HCT116 (cell line): ENCODE results near the gene SGCA. TPM values are rescaled to one million over a fixed set of nuclear protein-coding genes. Genes with fewer than 3 reads are reported as not detected.

Experiments used
- ATAC-seq: fragments of 200-7000 bp; cut with Tn5 transposase; 2 replicates; pipeline ENCODE4 v1.9.1; 2020; ENCODE audit warnings: mild to moderate bottlenecking, moderate library complexity
- BruUV-seq: library from RNA; stranded (reverse); fragments of 400-500 nt; replicated peaks from 2 replicates; lab custom pipeline; 2021; lab: Mats Ljungman, UMichigan
- CTCF ChIA-PET: fragments of 300-600 bp; sonication (Branson Sonifier 250); formaldehyde crosslinking; loops from one replicate; lab custom pipeline; 2021; ENCODE audit warnings: antibody characterized with exemption; lab: Charles Lee
- POLR2A ChIA-PET: fragments of 300-600, 350-600 bp; sonication (Branson Sonifier 250); formaldehyde crosslinking; loops from one replicate; lab custom pipeline; 2021; ENCODE audit warnings: antibody characterized with exemption; lab: Charles Lee
- RAD21 ChIA-PET, 2 experiments: fragments of 300-600 bp; sonication (Branson Sonifier 250); formaldehyde crosslinking; loops; one replicate each; lab custom pipeline; 2023; ENCODE audit warnings: low total read pairs in 2 of 2; ENCODE audit not compliant: uncharacterized antibody in 2 of 2, unreplicated experiment in 2 of 2, low non-redundant PET in 1 of 2; lab: Charles Lee
- DNase-seq: peaks from one replicate; pipeline ENCODE4 v3.0.0-alpha.2; 2010; ENCODE audit warnings: low read depth, low spot score
- H2AFZ ChIP-seq: fragments of 200-600 bp; shearing (Covaris generic), sonication (generic); 2 replicates; pipeline ENCODE4 v1.6.1; 2017; ENCODE audit warnings: low read depth, mixed run types, mixed read lengths, antibody characterized with exemption, low read length; ENCODE audit not compliant: poor library complexity, severe bottlenecking
- H3K27ac ChIP-seq: 2 replicates; pipeline ENCODE4 v1.5.1; 2012; ENCODE audit warnings: low read depth, low read length
- H3K27me3 ChIP-seq: fragments of 200-600 bp; sonication (generic); 2 replicates; pipeline ENCODE4 v1.6.1; 2016; ENCODE audit warnings: mixed run types, low read length, mixed read lengths; ENCODE audit not compliant: insufficient read depth
- H3K36me3 ChIP-seq, 2 experiments: fragments of 200-500 bp in 1 of 2; fragments of 200-600 bp in 1 of 2; sonication (Bioruptor generic) in 1 of 2; sonication (generic) in 1 of 2; 2 replicates each; pipeline versions ENCODE4 v1.5.1 to v1.6.1; 2014 to 2016; ENCODE audit warnings: low read length in 2 of 2, inconsistent platforms in 1 of 2, mixed read lengths in 1 of 2, mixed run types in 1 of 2; ENCODE audit not compliant: insufficient read depth in 2 of 2, control insufficient read depth in 1 of 2
- H3K4me1 ChIP-seq, 2 experiments: fragments of 200-600 bp in 1 of 2; sonication (generic) in 1 of 2; 2 replicates each; pipeline versions ENCODE4 v1.5.1 to v1.6.1; 2012 to 2017; ENCODE audit warnings: low read length in 2 of 2, inconsistent platforms in 1 of 2, mild to moderate bottlenecking in 1 of 2, mixed read lengths in 1 of 2, mixed run types in 1 of 2, moderate library complexity in 1 of 2; ENCODE audit not compliant: insufficient read depth in 2 of 2, control insufficient read depth in 1 of 2
- H3K4me2 ChIP-seq: fragments of 200-600 bp; sonication (generic); 2 replicates; pipeline ENCODE4 v1.6.1; 2017; ENCODE audit warnings: mixed run types, low read length, mixed read lengths
- H3K4me3 ChIP-seq, 2 experiments: fragments of 200-600 bp in 1 of 2; sonication (generic) in 1 of 2; replicated peaks in 1 of 2; 2 replicates each; pipeline ENCODE4 v1.5.1; 2011 to 2016; ENCODE audit warnings: low read length in 2 of 2, control low read depth in 1 of 2, low read depth in 1 of 2, mild to moderate bottlenecking in 1 of 2, mixed read lengths in 1 of 2, mixed run types in 1 of 2
- H3K79me2 ChIP-seq: fragments of 200-600 bp; sonication (generic); 2 replicates; pipeline ENCODE4 v1.6.1; 2017; ENCODE audit warnings: mild to moderate bottlenecking, mixed run types, low read length, moderate library complexity, mixed read lengths; ENCODE audit not compliant: insufficient read depth
- H3K9ac ChIP-seq: fragments of 200-600 bp; sonication (generic); 2 replicates; pipeline ENCODE4 v1.6.1; 2016; ENCODE audit warnings: low read length, mixed read lengths
- H3K9me2 ChIP-seq: fragments of 200-600 bp; sonication (generic), shearing (Covaris generic); 2 replicates; pipeline ENCODE4 v1.6.1; 2017; ENCODE audit warnings: mixed run types, mild to moderate bottlenecking, moderate library complexity; ENCODE audit not compliant: insufficient read depth
- H3K9me3 ChIP-seq, 2 experiments: fragments of 200-500 bp in 1 of 2; fragments of 200-600 bp in 1 of 2; sonication (Bioruptor generic) in 1 of 2; sonication (generic) in 1 of 2; 2 replicates each; pipeline ENCODE4 v1.6.1; 2014 to 2017; ENCODE audit warnings: low read length in 2 of 2, mixed read lengths in 2 of 2, inconsistent platforms in 1 of 2, low read depth in 1 of 2, mild to moderate bottlenecking in 1 of 2, mixed run types in 1 of 2, moderate library complexity in 1 of 2; ENCODE audit not compliant: control insufficient read depth in 1 of 2, insufficient read depth in 1 of 2
- H4K20me1 ChIP-seq: fragments of 200-600 bp; sonication (generic), shearing (Covaris generic); 2 replicates; pipeline ENCODE4 v1.6.1; 2017; ENCODE audit warnings: mixed run types, mild to moderate bottlenecking, moderate library complexity; ENCODE audit not compliant: insufficient read depth
- CBX3 ChIP-seq: IDR thresholded peaks from 2 replicates; pipeline ENCODE4 v1.6.1; 2012; ENCODE audit warnings: low read depth
- CTCF ChIP-seq, 3 experiments: fragments of 200-600 bp in 1 of 3; sonication (generic) in 1 of 3; IDR thresholded peaks in 2 of 3; conservative IDR thresholded peaks in 1 of 3; 2 replicates each; pipeline ENCODE4 v1.5.1; 2012 to 2017; ENCODE audit warnings: low read depth in 2 of 3, low read length in 2 of 3, antibody characterized with exemption in 1 of 3, borderline replicate concordance in 1 of 3, control low read depth in 1 of 3, mild to moderate bottlenecking in 1 of 3, mixed read lengths in 1 of 3, mixed run types in 1 of 3, moderate library complexity in 1 of 3; ENCODE audit not compliant: insufficient read depth in 1 of 3
- EGR1 ChIP-seq: IDR thresholded peaks from 2 replicates; pipeline ENCODE4 v1.6.1; 2012; ENCODE audit warnings: low read depth
- EZH2 ChIP-seq: fragments of 200-600 bp; sonication (generic); IDR thresholded peaks from 2 replicates; pipeline ENCODE4 v1.6.1; 2017; ENCODE audit warnings: antibody characterized with exemption, mixed run types
- POLR2AphosphoS5 ChIP-seq: IDR thresholded peaks from 2 replicates; pipeline ENCODE4 v1.6.1; 2011; ENCODE audit warnings: mild to moderate bottlenecking, low read depth, low read length, moderate library complexity
- SIN3A ChIP-seq: IDR thresholded peaks from 2 replicates; pipeline ENCODE4 v1.6.1; 2012; ENCODE audit warnings: low read depth
- SP1 ChIP-seq: IDR thresholded peaks from 2 replicates; pipeline ENCODE4 v1.6.1; 2012; ENCODE audit warnings: low read depth
- TCF7L2 ChIP-seq: IDR thresholded peaks from 2 replicates; pipeline ENCODE4 v1.7.0; 2011; ENCODE audit warnings: borderline replicate concordance, inconsistent platforms; ENCODE audit not compliant: insufficient read depth, insufficient read length; ENCODE audit errors: extremely low read depth
- ZBTB33 ChIP-seq: IDR thresholded peaks from 2 replicates; pipeline ENCODE4 v1.6.1; 2011; ENCODE audit warnings: mild to moderate bottlenecking, low read length, moderate library complexity; ENCODE audit not compliant: insufficient replicate concordance; ENCODE audit errors: extremely low read depth
- ZFX ChIP-seq: fragments of 450-650 bp; IDR thresholded peaks from 2 replicates; pipeline ENCODE4 v1.6.1; 2017
- ZNF274 ChIP-seq: fragments of 200-500 bp; sonication (Bioruptor generic); IDR thresholded peaks from 2 replicates; pipeline ENCODE4 v1.6.1; 2014; ENCODE audit warnings: mild to moderate bottlenecking, low read depth, low read length, inconsistent platforms
- intact Hi-C: fragments of 100-400 bp; cut with micrococcal nuclease; formaldehyde crosslinking; loops from 2 replicates; pipeline ENCODE4 v1.10.0; 2022
- total RNA-seq: library from RNA; stranded (reverse); gene quantifications from one replicate; pipeline ENCODE4 v1.2.1, GENCODE V29; 2021; ENCODE audit not compliant: unreplicated experiment
- TF ChIP-seq, protein P1 (sequence below): IDR thresholded peaks from 2 replicates; pipeline ENCODE4 v1.6.1; 2012

The SGCA gene
- total RNA-seq, 1 experiment from 2014 or later, result 0.37 TPM

DNA sequence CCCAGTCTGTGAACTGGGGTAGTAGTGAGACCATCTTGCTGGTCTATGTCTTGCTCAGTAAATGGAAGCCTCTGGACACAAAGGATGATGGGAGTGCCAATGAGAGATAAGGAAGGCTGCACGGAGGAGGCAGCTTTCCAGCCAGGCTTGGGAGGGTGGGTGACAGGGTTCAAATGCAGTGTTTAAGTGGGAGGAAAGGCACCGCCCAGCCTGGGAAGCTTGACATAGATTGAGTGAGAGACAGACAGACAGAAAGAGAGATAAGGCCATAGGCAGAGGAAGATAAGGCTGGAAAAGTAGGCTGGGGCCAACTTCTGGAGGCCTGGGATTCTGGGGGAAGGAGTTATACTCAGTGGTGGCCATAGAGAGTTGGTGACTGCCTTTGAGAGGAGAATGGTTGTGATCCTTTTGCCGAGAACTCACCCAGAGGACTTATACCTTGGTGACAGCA, 42.8 kb downstream of the SGCA start:
- H3K9me2 ChIP-seq, result no peaks in the 10 kb centered on the region
- DNase-seq, result no peak
- H3K79me2 ChIP-seq, result no peaks in the 10 kb centered on the region
- no peaks in the 10 kb centered on the region for H3K36me3 ChIP-seq
- no peaks in the 10 kb centered on the region for H3K27me3 ChIP-seq
- BruUV-seq, result no TSS peak
- RAD21 ChIA-PET, result no interaction called here
- H3K4me2 ChIP-seq, result no peak overlapping the region
- no peak overlapping the region for H3K9ac ChIP-seq
- POLR2A ChIA-PET, result interaction anchor here (1.0 to 1.2 kb wide), 2 partner anchors 10 to 11 kb away, joined by 3 to 4 read pairs; no protein-coding TSS in a partner anchor
- H3K27ac ChIP-seq, result no peak overlapping the region
- H3K4me3 ChIP-seq, result no peak overlapping the region
- TF ChIP-seq TCF7L2, result no peak
- TF ChIP-seq ZBTB33, result no peak
- no peak for TF ChIP-seq EGR1
- TF ChIP-seq CBX3, result no peak
- no peak for TF ChIP-seq SIN3A
- no peak for TF ChIP-seq EZH2
- no peak for TF ChIP-seq ZFX
- TF ChIP-seq ZNF274, result no peak
- TF ChIP-seq SP1, result no peak
- TF ChIP-seq, protein P1, sequence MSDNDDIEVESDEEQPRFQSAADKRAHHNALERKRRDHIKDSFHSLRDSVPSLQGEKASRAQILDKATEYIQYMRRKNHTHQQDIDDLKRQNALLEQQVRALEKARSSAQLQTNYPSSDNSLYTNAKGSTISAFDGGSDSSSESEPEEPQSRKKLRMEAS, result no peak
- no peak for TF ChIP-seq CTCF (IDR thresholded peaks at IDR 0.05 in 2 of 3, conservative IDR thresholded peaks at IDR 0.05 in 1 of 3; ENCODE audit: borderline replicate concordance in 1 of 3, insufficient read depth in 1 of 3, low read depth in 2 of 3, low read length in 2 of 3)
- no peak for TF ChIP-seq POLR2AphosphoS5
- TF ChIP-seq, all 23 proteins: peak for 0
- intact Hi-C loops, result no loop called here
- CTCF ChIA-PET, result interaction anchor here (2.8 kb wide), 1 partner anchor 9 kb away, joined by 12 read pairs; no protein-coding TSS in a partner anchor
- no peak for ATAC-seq
- Histone ChIP-seq H2AFZ (peak overlapping the region; percentile 2), H3K4me1 (peaks cover 14 to 31% of the 10 kb centered on the region in 2 experiments), H3K9me3 (no peaks in the 10 kb centered on the region), H4K20me1 (no peaks in the 10 kb centered on the region)
